GM06990 (cell line): ENCODE measurements around the gene SMYD4.

Experiments
- DNase-seq: peaks from one replicate; pipeline ENCODE4 v3.0.0-alpha.2; 2011; ENCODE audit not compliant: insufficient read length; ENCODE audit errors: extremely low read depth
- H3K27me3 ChIP-seq: replicated peaks from 2 replicates; pipeline ENCODE4 v1.6.0; 2011; ENCODE audit warnings: low read length; ENCODE audit not compliant: control insufficient read depth, insufficient read depth
- H3K36me3 ChIP-seq: 2 replicates; pipeline ENCODE4 v1.5.1; 2011; ENCODE audit warnings: low read length; ENCODE audit not compliant: control insufficient read depth, insufficient read depth
- H3K4me3 ChIP-seq: replicated peaks from 2 replicates; pipeline ENCODE4 v1.5.1; 2011; ENCODE audit warnings: low read depth, mild to moderate bottlenecking, control low read depth, low read length
- TF ChIP-seq, protein P1 (sequence below): IDR thresholded peaks from 2 replicates; pipeline ENCODE4 v1.5.1; 2011; ENCODE audit warnings: low read length, control low read depth, mild to moderate bottlenecking, inconsistent platforms; ENCODE audit not compliant: insufficient read depth, poor library complexity, severe bottlenecking

SMYD4 gene

DNA sequence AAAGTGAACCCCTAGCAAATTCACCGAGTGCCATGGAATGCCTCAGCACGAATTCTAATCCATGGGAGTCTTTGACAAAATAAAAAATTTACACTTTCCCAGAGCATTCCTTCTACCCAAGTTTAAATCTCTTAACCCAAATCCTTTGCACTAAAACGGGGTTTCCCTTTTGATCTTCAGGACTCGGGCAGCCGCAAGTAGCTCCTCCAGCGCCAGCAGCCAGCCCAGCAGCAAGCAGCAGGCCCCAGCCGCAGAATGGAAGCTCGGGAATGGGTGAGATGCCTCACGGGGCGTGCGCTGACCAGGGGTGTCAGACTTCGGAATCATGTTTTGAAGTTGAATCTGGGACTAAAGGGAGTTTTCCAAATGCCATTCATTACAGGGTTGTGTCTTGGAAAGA lies 42.6 kb upstream of the SMYD4 start:
- H3K27me3 ChIP-seq, result no peaks in the 10 kb centered on the region
- no peak for DNase-seq
- TF ChIP-seq, protein P1, sequence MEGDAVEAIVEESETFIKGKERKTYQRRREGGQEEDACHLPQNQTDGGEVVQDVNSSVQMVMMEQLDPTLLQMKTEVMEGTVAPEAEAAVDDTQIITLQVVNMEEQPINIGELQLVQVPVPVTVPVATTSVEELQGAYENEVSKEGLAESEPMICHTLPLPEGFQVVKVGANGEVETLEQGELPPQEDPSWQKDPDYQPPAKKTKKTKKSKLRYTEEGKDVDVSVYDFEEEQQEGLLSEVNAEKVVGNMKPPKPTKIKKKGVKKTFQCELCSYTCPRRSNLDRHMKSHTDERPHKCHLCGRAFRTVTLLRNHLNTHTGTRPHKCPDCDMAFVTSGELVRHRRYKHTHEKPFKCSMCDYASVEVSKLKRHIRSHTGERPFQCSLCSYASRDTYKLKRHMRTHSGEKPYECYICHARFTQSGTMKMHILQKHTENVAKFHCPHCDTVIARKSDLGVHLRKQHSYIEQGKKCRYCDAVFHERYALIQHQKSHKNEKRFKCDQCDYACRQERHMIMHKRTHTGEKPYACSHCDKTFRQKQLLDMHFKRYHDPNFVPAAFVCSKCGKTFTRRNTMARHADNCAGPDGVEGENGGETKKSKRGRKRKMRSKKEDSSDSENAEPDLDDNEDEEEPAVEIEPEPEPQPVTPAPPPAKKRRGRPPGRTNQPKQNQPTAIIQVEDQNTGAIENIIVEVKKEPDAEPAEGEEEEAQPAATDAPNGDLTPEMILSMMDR, result no peak
- peaks cover 3% of the 10 kb centered on the region for H3K36me3 ChIP-seq
- H3K4me3 ChIP-seq, result no peak overlapping the region

DNA sequence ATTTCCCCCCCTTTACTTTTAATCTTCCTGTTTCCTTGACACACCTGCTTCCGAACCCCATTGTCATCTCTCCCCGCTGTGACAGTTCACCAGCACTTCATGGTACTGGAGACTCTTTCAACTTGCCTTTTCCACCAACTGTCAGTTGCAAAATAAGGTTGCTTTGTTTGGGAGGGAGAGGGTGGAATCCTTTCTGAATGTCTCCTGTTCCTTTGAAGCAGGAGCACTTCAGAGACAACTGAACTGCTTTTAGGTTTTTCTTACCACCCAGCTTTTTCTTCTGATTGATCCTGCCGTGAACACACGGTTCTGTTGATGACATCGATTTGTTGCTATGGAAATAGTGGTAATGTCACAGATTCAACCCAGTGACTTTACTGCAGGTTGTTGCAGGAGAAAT lies 42.1 kb upstream of the SMYD4 start:
- Histone ChIP-seq H3K4me3 (no peak overlapping the region), H3K36me3 (no peaks in the 10 kb centered on the region; the same call in none of the 2 replicates), H3K27me3 (no peaks in the 10 kb centered on the region)
- TF ChIP-seq, protein P1, result no peak
- DNase-seq, result no peak

DNA sequence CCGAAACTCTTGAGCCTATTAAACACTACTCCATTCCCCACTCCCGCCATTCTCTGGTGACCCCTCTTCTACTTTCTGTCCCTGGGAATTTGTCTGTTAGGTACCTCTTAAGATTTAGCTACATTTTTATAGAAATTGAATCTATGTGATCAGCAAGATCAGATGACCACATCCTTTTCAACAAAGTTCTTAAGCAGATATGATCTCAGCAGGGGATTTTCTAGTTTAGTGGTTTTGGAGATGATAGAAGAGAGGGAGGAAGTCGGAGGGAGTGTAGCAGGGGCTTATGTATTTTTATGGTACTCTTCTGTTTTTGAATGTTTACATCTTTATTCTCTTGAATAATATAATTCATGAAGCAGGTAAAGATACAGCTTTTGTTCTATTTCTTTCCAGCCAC lies 40.9 kb upstream of the SMYD4 start:
- TF ChIP-seq, protein P1, result no peak
- no peak overlapping the region for H3K4me3 ChIP-seq
- H3K27me3 ChIP-seq, result no peaks in the 10 kb centered on the region
- DNase-seq, result no peak
- H3K36me3 ChIP-seq, result no peaks in the 10 kb centered on the region; the same call in 1 of the 2 replicates

DNA sequence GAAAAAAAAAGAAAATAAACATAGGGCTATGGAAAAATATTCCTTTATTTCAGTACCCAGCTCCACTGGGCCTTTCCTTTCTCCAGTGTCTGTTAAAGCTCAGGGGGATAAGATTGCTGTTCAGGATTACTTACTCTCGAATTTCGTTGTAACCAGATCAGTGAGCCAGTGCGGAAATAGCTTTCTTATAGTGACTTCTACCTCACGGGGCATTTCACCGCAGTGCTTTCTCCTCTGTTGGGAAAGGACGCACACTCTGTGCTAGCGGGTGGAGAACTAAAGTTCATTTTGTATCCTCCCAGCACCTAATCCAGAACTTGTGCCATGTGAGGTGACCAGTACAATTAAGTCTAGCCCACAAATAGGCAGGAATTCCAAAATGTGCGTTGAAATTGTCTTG lies 38.4 kb upstream of the SMYD4 start:
- TF ChIP-seq, protein P1, result no peak
- no peaks in the 10 kb centered on the region; the same call in 1 of the 2 replicates for H3K36me3 ChIP-seq
- H3K4me3 ChIP-seq, result no peak overlapping the region
- H3K27me3 ChIP-seq, result no peaks in the 10 kb centered on the region
- DNase-seq, result no peak

DNA sequence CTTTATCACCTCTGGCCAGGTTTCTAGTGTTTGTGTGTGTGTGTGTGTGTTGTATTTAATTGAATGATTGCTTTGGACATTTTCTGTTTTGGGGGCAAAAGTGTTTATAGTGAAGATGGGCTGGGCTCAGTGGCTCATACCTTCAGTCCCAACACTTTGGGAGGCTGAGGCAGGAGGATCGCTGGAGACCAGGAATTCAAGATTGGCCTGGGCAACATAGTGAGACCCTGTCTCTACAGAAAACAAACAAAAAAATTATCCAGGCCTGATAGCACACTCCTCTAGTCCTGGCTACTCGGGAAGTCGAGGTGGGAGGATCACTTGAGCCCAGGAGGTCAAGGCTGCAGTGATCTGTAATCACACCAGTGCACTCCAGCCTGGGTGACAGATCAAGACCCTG lies 37.6 kb upstream of the SMYD4 start:
- H3K4me3 ChIP-seq, result no peak overlapping the region
- no peaks in the 10 kb centered on the region; the same call in 1 of the 2 replicates for H3K36me3 ChIP-seq
- no peak for DNase-seq
- no peaks in the 10 kb centered on the region for H3K27me3 ChIP-seq
- TF ChIP-seq, protein P1, result no peak
